Pancreas (tissue), 10 donors: ENCODE measurements around the gene SFXN4. TPM values are rescaled to one million over a fixed set of nuclear protein-coding genes. Genes with fewer than 3 reads are reported as not detected.

Experiments
- ATAC-seq, 4 donors: fragments of 200-7000 bp; cut with Tn5 transposase; one replicate each; pipeline versions ENCODE4 v1.8.0 to v1.9.1; 2020; ENCODE audit warnings: mild to moderate bottlenecking in 4 of 4, moderate library complexity in 4 of 4
- DNase-seq, 6 donors: peaks; one replicate each; pipeline ENCODE4 v3.0.0-alpha.2; 2020
- FAIRE-seq: peaks from 2 replicates; lab custom pipeline; 2012; peaks lifted over from hg19 to GRCh38; lab: Jason Lieb, UNC
- H3K27ac ChIP-seq, 4 donors: fragments of 200-600 bp; sonication (generic); 1 replicate in 3 of 4; 2 replicates in 1 of 4; pipeline versions ENCODE4 v1.5.0 to v1.8.0; 2020
- H3K27me3 ChIP-seq, 4 donors: fragments of 200-600 bp; one replicate each; pipeline ENCODE4 v1.8.0; 2021
- H3K36me3 ChIP-seq, 3 donors: fragments of 200-600 bp; sonication (generic) in 1 of 3; one replicate each; pipeline versions ENCODE4 v1.5.0 to v1.8.0; 2020 to 2021
- H3K4me1 ChIP-seq, 3 donors: fragments of 200-600 bp; one replicate each; pipeline ENCODE4 v1.8.0; 2021
- H3K4me3 ChIP-seq, 4 donors: fragments of 200-600 bp; sonication (generic) in 2 of 4; one replicate each; pipeline versions ENCODE4 v1.5.0 to v1.8.0; 2020 to 2021
- H3K9me3 ChIP-seq, 4 donors: fragments of 200-600 bp; one replicate each; pipeline ENCODE4 v1.8.0; 2021
- CTCF ChIP-seq, 4 donors: fragments of 200-600 bp; sonication (generic) in 3 of 4; IDR thresholded peaks; one replicate each; pipeline versions ENCODE4 v1.5.0 to v1.8.0; 2021; ENCODE audit warnings: antibody characterized with exemption in 4 of 4
- WGBS, 2 donors: extraction: QIAGEN DNeasy Blood & Tissue Kit; methylation state at CpG; one replicate each; pipeline ENCODE4 v1.1.7; 2013; 5-methylcytosine and 5-hydroxymethylcytosine counted together
- intact Hi-C, 3 donors: fragments of 100-400 bp; cut with DNase I; formaldehyde crosslinking; loops; one replicate each; pipeline versions ENCODE4 v1.11.1 to v1.14.2; 2022
- polyA plus RNA-seq, 2 donors: library from polyadenylated mRNA; stranded (reverse); fragments of 200-250 nt; gene quantifications; one replicate each; pipeline ENCODE4 v1.2.3, GENCODE V29; 2013
- total RNA-seq, 6 donors: library from RNA; stranded (reverse); fragmentation: NEBNext Ultra II Directional in 4 of 6; extraction: Animal tissue kit (Norgen Biotek cat#: 25700) in 4 of 6; gene quantifications; one replicate each; pipeline versions ENCODE4 v1.2.1 to v1.2.4, GENCODE V29; 2021 to 2023
- donor health status: healthy with polysubstance abuse.
- donor health status: DM: no; HTN: no; CAD: no; lungs with moderate emphysema.
- donor health status: DM: no; HTN: no; CAD: no.
- donor health status: control.
- donor health status: control.
- donor health status: Bipolar disorder and iron deficiency.
- donor health status: DM: yes; HTN: yes; CAD: no.
- donor health status: DM: no; HTN: no; CAD: no.
- donor health status: DM: no; HTN: no; CAD: no.
- donor health status: DM: yes; HTN: yes; CAD: no.

The SFXN4 gene
- total and polyA plus RNA-seq, 8 donors: 16.1 to 58.6 (median 22.5) TPM

DNA sequence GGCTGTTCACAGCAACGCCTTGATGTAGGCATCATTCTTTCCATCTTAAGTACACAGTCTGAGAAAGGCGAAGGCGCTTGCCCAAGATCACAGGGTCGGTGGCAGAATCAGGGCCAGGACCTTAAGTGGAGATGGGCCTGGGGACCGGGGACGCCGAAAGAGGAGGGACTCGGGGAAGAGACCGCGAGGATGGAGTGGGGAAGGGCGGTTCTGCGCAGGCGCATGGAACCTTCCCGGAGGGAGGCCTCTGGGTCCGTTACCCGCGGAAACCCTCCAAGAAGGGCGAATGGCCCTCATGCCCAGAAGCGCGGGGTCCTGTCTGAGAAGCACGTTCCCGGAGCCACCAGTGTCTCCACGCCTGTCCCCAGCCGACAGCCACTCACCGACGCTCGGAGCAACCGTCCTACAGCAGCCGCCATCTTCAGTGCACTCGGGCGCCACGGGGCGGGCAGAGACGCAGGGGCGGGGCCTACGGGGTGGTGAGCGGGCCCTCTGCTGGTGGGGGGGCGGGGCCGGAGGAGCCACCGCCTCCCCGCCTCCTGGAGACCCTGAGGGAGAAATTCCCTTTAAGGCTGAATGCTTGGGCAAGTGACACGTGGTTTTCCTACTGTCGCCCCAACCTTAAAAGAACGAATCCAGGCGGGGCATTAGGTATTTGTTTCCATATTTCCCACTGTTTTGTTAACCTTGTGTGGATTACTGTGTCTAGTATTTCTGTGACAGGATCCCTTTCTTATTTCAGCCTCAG, 13.0 kb upstream of the SFXN4 start, which contains the start of gene PRDX3:
PRDX3 (minus strand) TSS at position 441 of the 748 bp plus-strand sequence; CDS start at position 419, 22 bp downstream.
- FAIRE-seq: no peak
- no peak for TF ChIP-seq CTCF (IDR thresholded peaks at IDR 0.05)
- 0 to 1% methylated on average over 37 to 45 of the region's 45 CpGs for WGBS, 2 donors
- Histone ChIP-seq H3K9me3 (no peaks in the 10 kb centered on the region), H3K27ac (peak within 1 kb of the TSS; percentile 50 to 91 (median 62)), H3K27me3 (no peaks in the 10 kb centered on the region), H3K4me1 (peaks cover 0 to 3% (median 0%) of the 10 kb centered on the region in 3 donors), H3K36me3 (peaks cover 0 to 1% (median 0%) of the 10 kb centered on the region in 3 donors), H3K4me3 (peak within 1 kb of the TSS; percentile 63 to 92 (median 88))
- peak; percentile 98 to 100 (median 99) for ATAC-seq
- intact Hi-C loops: no loop called here
- peak; percentile 89 to 97 (median 93) for DNase-seq

DNA sequence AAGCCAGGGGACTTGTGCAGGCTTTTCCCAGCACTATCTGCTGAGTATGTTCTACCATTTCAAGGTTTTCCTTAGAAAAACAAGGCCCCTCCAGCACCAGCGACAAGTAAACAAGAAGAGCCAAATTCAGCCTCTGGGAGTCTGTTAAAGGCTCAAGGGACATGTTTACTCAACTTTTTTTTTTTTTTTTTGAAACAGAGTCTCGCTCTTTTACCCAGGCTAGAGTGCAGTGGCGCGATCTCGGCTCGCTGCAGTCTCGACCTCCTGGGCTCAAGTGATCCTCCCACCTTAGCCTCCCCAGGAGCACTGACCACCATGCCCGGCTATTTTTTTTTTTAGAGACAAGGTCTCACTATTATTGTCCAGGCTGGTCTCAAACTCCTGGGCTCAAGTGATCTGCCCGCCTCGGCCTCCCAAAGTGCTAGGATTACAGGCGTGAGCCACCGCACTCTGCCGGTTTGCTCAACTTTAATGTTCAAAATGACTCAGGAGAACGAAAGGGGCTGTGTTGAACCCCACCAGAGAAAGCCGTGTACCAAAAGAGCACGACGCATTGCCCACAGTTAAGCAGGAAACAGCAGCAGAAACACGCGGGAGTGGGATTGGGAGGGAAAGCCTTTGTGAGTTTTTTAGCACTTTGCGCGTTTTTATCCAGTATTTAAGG, 12.3 kb upstream of the SFXN4 start:
- ATAC-seq (peak; percentile 5 to 38 (median 22)), FAIRE-seq (no peak), DNase-seq (peak in 1 of 6 donors; percentile 21)
- WGBS, 2 donors: 4 to 6% methylated on average over 21 of the region's 21 CpGs
- peaks cover 0 to 6% (median 2%) of the 10 kb centered on the region in 3 donors for H3K36me3 ChIP-seq
- H3K9me3 ChIP-seq: no peaks in the 10 kb centered on the region
- H3K27ac ChIP-seq: peak overlapping the region in 3 of 4 donors; percentile 50 to 91 (median 74)
- intact Hi-C loops: no loop called here
- no peaks in the 10 kb centered on the region for H3K27me3 ChIP-seq
- no peak for TF ChIP-seq CTCF (IDR thresholded peaks at IDR 0.05)
- peak overlapping the region; percentile 63 to 92 (median 88) for H3K4me3 ChIP-seq
- H3K4me1 ChIP-seq: peaks cover 0 to 3% (median 0%) of the 10 kb centered on the region in 3 donors

GRCh38 chr10:119176166-119176565, 10.7 kb upstream of the SFXN4 start:
- H3K4me1 ChIP-seq: peaks cover 0 to 3% (median 0%) of the 10 kb centered on the region in 3 donors
- intact Hi-C loops: no loop called here
- H3K9me3 ChIP-seq: no peaks in the 10 kb centered on the region
- no peak for DNase-seq
- H3K4me3 ChIP-seq: no peak overlapping the region
- no peak overlapping the region for H3K27ac ChIP-seq
- TF ChIP-seq CTCF (IDR thresholded peaks at IDR 0.05): no peak
- H3K27me3 ChIP-seq: no peaks in the 10 kb centered on the region
- 96 to 98% methylated on average over 6 of the region's 6 CpGs for WGBS, 2 donors
- peaks cover 3 to 19% (median 19%) of the 10 kb centered on the region in 3 donors for H3K36me3 ChIP-seq
- no peak for FAIRE-seq
- ATAC-seq: no peak

DNA sequence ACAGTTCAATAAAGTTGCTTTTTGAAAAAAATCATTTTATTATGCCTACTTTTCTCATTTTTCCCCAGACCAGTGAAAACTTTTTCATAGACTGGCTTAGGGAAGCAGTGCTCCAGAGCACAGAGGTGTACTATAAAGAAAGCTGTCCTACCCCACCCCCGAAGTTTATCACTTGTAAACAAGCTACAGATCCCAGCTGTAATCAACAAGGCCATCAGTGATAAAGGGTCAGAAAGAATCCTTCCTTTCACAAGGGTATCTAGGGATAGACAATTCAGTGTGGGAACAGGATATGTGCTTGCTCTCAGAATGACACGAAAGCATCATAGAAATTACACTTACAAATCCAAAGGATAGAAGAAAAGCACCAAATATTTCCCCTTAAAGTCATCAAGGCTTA, 8.6 kb upstream of the SFXN4 start:
- no peak for TF ChIP-seq CTCF (IDR thresholded peaks at IDR 0.05)
- FAIRE-seq: no peak
- no peak overlapping the region for H3K27ac ChIP-seq
- peaks cover 0 to 3% (median 0%) of the 10 kb centered on the region in 3 donors for H3K4me1 ChIP-seq
- intact Hi-C loops: no loop called here
- no peak overlapping the region for H3K4me3 ChIP-seq
- no peak for DNase-seq
- peaks cover 3 to 27% (median 24%) of the 10 kb centered on the region in 3 donors for H3K36me3 ChIP-seq
- no peaks in the 10 kb centered on the region for H3K9me3 ChIP-seq
- no peaks in the 10 kb centered on the region for H3K27me3 ChIP-seq
- WGBS, 2 donors: 59% methylated on average over 2 of the region's 2 CpGs
- ATAC-seq: no peak
